OCI-LY1 (cell line): ENCODE measurements around the gene CTNNBL1.

Experiments
- H2AFZ ChIP-seq: fragments of 200-600 bp; sonication (generic), shearing (Covaris generic); 2 replicates; pipeline ENCODE4 v1.6.0; 2014; ENCODE audit warnings: antibody characterized with exemption, mild to moderate bottlenecking, low read length
- H3F3A ChIP-seq: fragments of 200-600 bp; sonication (generic), shearing (Covaris generic); 2 replicates; pipeline ENCODE4 v1.6.0; 2014; ENCODE audit warnings: mild to moderate bottlenecking, antibody characterized with exemption, low read length, moderate library complexity; ENCODE audit not compliant: insufficient read depth
- H3K27ac ChIP-seq: fragments of 200-600 bp; sonication (generic); 2 replicates; pipeline ENCODE4 v1.5.1; 2014; ENCODE audit warnings: low read length, mixed run types, mild to moderate bottlenecking, low read depth; ENCODE audit not compliant: poor library complexity, severe bottlenecking
- H3K27me3 ChIP-seq: fragments of 200-600 bp; sonication (generic); 2 replicates; pipeline ENCODE4 v1.6.0; 2014; ENCODE audit warnings: antibody characterized with exemption, mild to moderate bottlenecking, low read length, moderate library complexity; ENCODE audit not compliant: insufficient read depth
- H3K36me3 ChIP-seq: fragments of 200-600 bp; sonication (generic); 2 replicates; pipeline ENCODE4 v1.6.1; 2014; ENCODE audit warnings: mild to moderate bottlenecking, antibody characterized with exemption, low read length, moderate library complexity, mixed read lengths; ENCODE audit not compliant: insufficient read depth
- H3K4me1 ChIP-seq: fragments of 200-600 bp; sonication (generic); 2 replicates; pipeline ENCODE4 v1.5.1; 2014; ENCODE audit warnings: mild to moderate bottlenecking, low read length, moderate library complexity; ENCODE audit not compliant: insufficient read depth, severe bottlenecking
- H3K4me2 ChIP-seq: fragments of 200-600 bp; sonication (generic), shearing (Covaris generic); 2 replicates; pipeline ENCODE4 v1.6.1; 2014; ENCODE audit warnings: low read length
- H3K4me3 ChIP-seq: fragments of 200-600 bp; sonication (generic); 2 replicates; pipeline ENCODE4 v1.5.1; 2014; ENCODE audit warnings: low read length, low read depth, mild to moderate bottlenecking, mixed read lengths; ENCODE audit not compliant: poor library complexity, severe bottlenecking
- H3K79me2 ChIP-seq: fragments of 200-600 bp; shearing (Covaris generic); 2 replicates; pipeline ENCODE4 v1.6.1; 2016; ENCODE audit warnings: mixed run types, low read length, mixed read lengths; ENCODE audit not compliant: insufficient read depth
- H3K9ac ChIP-seq: fragments of 200-600 bp; sonication (generic), shearing (Covaris generic); 2 replicates; pipeline ENCODE4 v1.6.1; 2014; ENCODE audit warnings: mild to moderate bottlenecking, low read length, mixed read lengths
- H3K9me2 ChIP-seq: fragments of 200-600 bp; sonication (generic), shearing (Covaris generic); 2 replicates; pipeline ENCODE4 v1.6.1; 2014; ENCODE audit warnings: low read depth, mild to moderate bottlenecking, low read length, mixed read lengths
- H3K9me3 ChIP-seq: fragments of 200-600 bp; shearing (Covaris generic); 2 replicates; pipeline ENCODE4 v1.6.1; 2014; ENCODE audit warnings: low read length, mixed read lengths
- H4K20me1 ChIP-seq: fragments of 200-600 bp; sonication (generic), shearing (Covaris generic); 2 replicates; pipeline ENCODE4 v1.6.0; 2016; ENCODE audit warnings: mild to moderate bottlenecking, low read length; ENCODE audit not compliant: insufficient read depth
- EZH2 ChIP-seq: fragments of 200-600 bp; sonication (generic), shearing (Covaris generic); IDR thresholded peaks from 2 replicates; pipeline ENCODE4 v1.8.0; 2017; ENCODE audit warnings: borderline replicate concordance, mixed run types, mild to moderate bottlenecking, antibody characterized with exemption, low read length, moderate library complexity, mixed read lengths
- TF ChIP-seq, protein P1 (sequence below): fragments of 200-600 bp; sonication (generic), shearing (Covaris generic); IDR thresholded peaks from 2 replicates; pipeline ENCODE4 v1.5.1; 2017; ENCODE audit warnings: mild to moderate bottlenecking, antibody characterized with exemption, low read length, moderate library complexity, mixed read lengths

The CTNNBL1 gene

GRCh38 chr20:37759052-37759553 lies 65.3 kb downstream of the CTNNBL1 start:
- Histone ChIP-seq H2AFZ (no peak overlapping the region), H4K20me1 (no peaks in the 10 kb centered on the region), H3K4me3 (no peak overlapping the region), H3K9me2 (no peaks in the 10 kb centered on the region), H3K79me2 (no peaks in the 10 kb centered on the region), H3K9ac (no peak overlapping the region), H3K9me3 (no peaks in the 10 kb centered on the region), H3K27ac (no peak overlapping the region), H3K4me1 (no peaks in the 10 kb centered on the region), H3K27me3 (no peaks in the 10 kb centered on the region), H3K36me3 (peaks cover 12% of the 10 kb centered on the region; the same call in 1 of the 2 replicates), H3F3A (no peaks in the 10 kb centered on the region), H3K4me2 (no peak overlapping the region)
- TF ChIP-seq EZH2 = no peak

DNA sequence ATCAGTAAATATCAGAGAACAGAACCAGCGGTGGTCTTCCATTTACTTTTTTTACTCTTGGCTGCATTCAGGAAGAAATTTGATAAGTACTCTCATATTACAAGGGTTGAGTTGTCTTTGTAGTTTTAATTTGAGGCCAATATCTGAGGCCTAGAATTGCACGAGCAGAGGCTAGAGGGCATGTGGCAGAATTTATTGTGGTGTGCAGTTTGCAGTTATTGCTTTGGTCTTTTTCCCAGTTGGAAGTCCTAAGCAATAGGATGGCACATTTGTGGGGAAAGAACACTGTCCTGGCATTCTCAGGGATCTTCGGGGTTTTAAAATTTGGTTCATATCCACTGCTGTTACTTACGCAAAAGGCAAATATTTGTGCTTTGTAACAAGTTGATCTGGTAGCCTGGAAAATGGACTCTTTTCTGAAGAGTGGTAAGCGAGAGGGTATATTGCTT lies 66.0 kb downstream of the CTNNBL1 start:
- Histone ChIP-seq H3K27ac (no peak overlapping the region), H3K4me1 (no peaks in the 10 kb centered on the region), H3K79me2 (no peaks in the 10 kb centered on the region), H3K4me3 (no peak overlapping the region), H2AFZ (no peak overlapping the region), H4K20me1 (no peaks in the 10 kb centered on the region), H3F3A (no peaks in the 10 kb centered on the region), H3K9me2 (no peaks in the 10 kb centered on the region), H3K9ac (no peak overlapping the region), H3K36me3 (peaks cover 12% of the 10 kb centered on the region; the same call in 1 of the 2 replicates), H3K9me3 (no peaks in the 10 kb centered on the region), H3K27me3 (no peaks in the 10 kb centered on the region), H3K4me2 (no peak overlapping the region)
- TF ChIP-seq EZH2 = no peak
- TF ChIP-seq, protein P1, sequence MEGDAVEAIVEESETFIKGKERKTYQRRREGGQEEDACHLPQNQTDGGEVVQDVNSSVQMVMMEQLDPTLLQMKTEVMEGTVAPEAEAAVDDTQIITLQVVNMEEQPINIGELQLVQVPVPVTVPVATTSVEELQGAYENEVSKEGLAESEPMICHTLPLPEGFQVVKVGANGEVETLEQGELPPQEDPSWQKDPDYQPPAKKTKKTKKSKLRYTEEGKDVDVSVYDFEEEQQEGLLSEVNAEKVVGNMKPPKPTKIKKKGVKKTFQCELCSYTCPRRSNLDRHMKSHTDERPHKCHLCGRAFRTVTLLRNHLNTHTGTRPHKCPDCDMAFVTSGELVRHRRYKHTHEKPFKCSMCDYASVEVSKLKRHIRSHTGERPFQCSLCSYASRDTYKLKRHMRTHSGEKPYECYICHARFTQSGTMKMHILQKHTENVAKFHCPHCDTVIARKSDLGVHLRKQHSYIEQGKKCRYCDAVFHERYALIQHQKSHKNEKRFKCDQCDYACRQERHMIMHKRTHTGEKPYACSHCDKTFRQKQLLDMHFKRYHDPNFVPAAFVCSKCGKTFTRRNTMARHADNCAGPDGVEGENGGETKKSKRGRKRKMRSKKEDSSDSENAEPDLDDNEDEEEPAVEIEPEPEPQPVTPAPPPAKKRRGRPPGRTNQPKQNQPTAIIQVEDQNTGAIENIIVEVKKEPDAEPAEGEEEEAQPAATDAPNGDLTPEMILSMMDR = no peak

- no peaks in the 10 kb centered on the region for H3K79me2 ChIP-seq
- H3K4me3 ChIP-seq = no peak overlapping the region
- H4K20me1 ChIP-seq = no peaks in the 10 kb centered on the region
- no peaks in the 10 kb centered on the region for H3K4me1 ChIP-seq
- H3F3A ChIP-seq = no peaks in the 10 kb centered on the region
- no peaks in the 10 kb centered on the region for H3K9me3 ChIP-seq
- H3K9me2 ChIP-seq = no peaks in the 10 kb centered on the region
- peaks cover 17% of the 10 kb centered on the region; the same call in 1 of the 2 replicates for H3K36me3 ChIP-seq
- H2AFZ ChIP-seq = no peak overlapping the region
- TF ChIP-seq, protein P1 = no peak
- no peak for TF ChIP-seq EZH2
- no peaks in the 10 kb centered on the region for H3K27me3 ChIP-seq
- no peak overlapping the region for H3K27ac ChIP-seq
- no peak overlapping the region for H3K9ac ChIP-seq
- H3K4me2 ChIP-seq = no peak overlapping the region
Observed at GRCh38 chr20:37760322-37760721, 66.5 kb downstream of the CTNNBL1 start.
